A549 (cell line): ENCODE data around the gene SLC9A9. TPM values are rescaled to one million over a fixed set of nuclear protein-coding genes. Genes with fewer than 3 reads are reported as not detected.

Experiments
- ATAC-seq, 2 experiments: fragments of 200-7000 bp in 1 of 2; fragments of >200 bp in 1 of 2; cut with Nextera tagmentation in 1 of 2; cut with Tn5 transposase in 1 of 2; 3 replicates each; pipeline versions ENCODE4 v1.8.0 to v1.9.1; 2018 to 2020; ENCODE audit warnings: mild to moderate bottlenecking in 1 of 2, moderate library complexity in 1 of 2
- CTCF ChIA-PET: fragments of 300-600 bp; sonication (Branson Sonifier 250); formaldehyde crosslinking; extraction: SDS; loops from one replicate; lab custom pipeline; 2021; ENCODE audit warnings: antibody characterized with exemption, inconsistent platforms; lab: Yijun Ruan, JAX
- POLR2A ChIA-PET: fragments of 350-600 bp; formaldehyde crosslinking; extraction: SDS; loops from one replicate; lab custom pipeline; 2021; ENCODE audit warnings: antibody characterized with exemption, inconsistent platforms; lab: Yijun Ruan, JAX
- DNase-seq, 2 experiments: peaks; one replicate each; pipeline versions ENCODE4 v3.0.0 to v3.0.0-alpha.2; 2011 to 2016; ENCODE audit warnings: low read depth in 1 of 2, low spot score in 1 of 2
- FAIRE-seq: peaks from 2 replicates; lab custom pipeline; 2011; peaks lifted over from hg19 to GRCh38; lab: Jason Lieb, UNC
- H3K27ac ChIP-seq, 2 experiments: fragments of >200 bp; sonication (Bioruptor Twin); formaldehyde crosslinking; 3 replicates each; pipeline ENCODE4 v1.5.1; 2016 to 2017
- H3K4me1 ChIP-seq: fragments of >200 bp; sonication (Bioruptor Twin); formaldehyde crosslinking; 3 replicates; pipeline ENCODE4 v1.6.1; 2016
- H3K4me2 ChIP-seq: fragments of >200 bp; sonication (Bioruptor Twin); formaldehyde crosslinking; 3 replicates; pipeline ENCODE4 v1.6.1; 2016
- H3K4me3 ChIP-seq: fragments of >200 bp; sonication (Bioruptor Twin); formaldehyde crosslinking; 3 replicates; pipeline ENCODE4 v1.5.1; 2016
- H3K9me3 ChIP-seq: fragments of >200 bp; sonication (Bioruptor Twin); formaldehyde crosslinking; 3 replicates; pipeline ENCODE4 v1.6.1; 2016
- EHMT2 ChIP-seq: fragments of 200-600 bp; sonication (generic); IDR thresholded peaks from 2 replicates; pipeline ENCODE4 v1.6.1; 2016; ENCODE audit warnings: antibody characterized with exemption, low read depth, mild to moderate bottlenecking, moderate library complexity
- EP300 ChIP-seq, 2 experiments: fragments of >200 bp; sonication (Bioruptor Twin); formaldehyde crosslinking; IDR thresholded peaks; 2 replicates in 1 of 2; 3 replicates in 1 of 2; pipeline ENCODE4 v1.6.1; 2016 to 2017
- FOSL2 ChIP-seq, 2 experiments: fragments of 450-650 bp in 1 of 2; fragments of >200 bp in 1 of 2; sonication (Bioruptor Twin) in 1 of 2; formaldehyde crosslinking; IDR thresholded peaks; 2 replicates each; pipeline versions ENCODE4 v1.5.0 to v1.6.1; 2016 to 2020; ENCODE audit warnings: mild to moderate bottlenecking in 1 of 2, moderate library complexity in 1 of 2
- FOXS1 ChIP-seq: fragments of 250-450 bp; sonication (Bioruptor Pico); IDR thresholded peaks from 2 replicates; pipeline ENCODE4 v1.5.0; 2020; ENCODE audit warnings: mild to moderate bottlenecking, moderate library complexity
- GATA3 ChIP-seq: IDR thresholded peaks from 2 replicates; pipeline ENCODE4 v1.6.1; 2012; ENCODE audit warnings: borderline replicate concordance
- HEYL ChIP-seq: fragments of 250-450 bp; sonication (Bioruptor Pico); IDR thresholded peaks from 2 replicates; pipeline ENCODE4 v1.8.0; 2021; ENCODE audit warnings: mild to moderate bottlenecking, moderate library complexity
- JUN ChIP-seq, 2 experiments: fragments of >200 bp; sonication (Bioruptor Twin); formaldehyde crosslinking; IDR thresholded peaks; 2 replicates in 1 of 2; 3 replicates in 1 of 2; pipeline ENCODE4 v1.6.1; 2016 to 2017
- KDM1A ChIP-seq: fragments of 200-600 bp; sonication (generic); IDR thresholded peaks from 2 replicates; pipeline ENCODE4 v1.6.1; 2016; ENCODE audit warnings: low read depth, mild to moderate bottlenecking
- MAZ ChIP-seq: fragments of 150-350 bp; IDR thresholded peaks from 2 replicates; pipeline ENCODE4 v1.6.1; 2014; ENCODE audit warnings: antibody characterized with exemption, low read depth, low read length, borderline replicate concordance
- MYC ChIP-seq: IDR thresholded peaks from 2 replicates; pipeline ENCODE4 v1.6.1; 2012; ENCODE audit warnings: mild to moderate bottlenecking, inconsistent platforms, low read length, improper control_type of control experiment, borderline replicate concordance
- PHF8 ChIP-seq: fragments of 200-600 bp; sonication (generic); IDR thresholded peaks from 2 replicates; pipeline ENCODE4 v1.6.1; 2016; ENCODE audit warnings: low read depth, mild to moderate bottlenecking, antibody characterized with exemption, moderate library complexity, borderline replicate concordance
- POLR2AphosphoS2 ChIP-seq: conservative IDR thresholded peaks from 2 replicates; pipeline ENCODE4 v1.6.1; 2012; ENCODE audit warnings: low read length, improper control_type of control experiment, inconsistent platforms
- RCOR1 ChIP-seq: fragments of 150-350 bp; IDR thresholded peaks from 2 replicates; pipeline ENCODE4 v1.6.1; 2014; ENCODE audit warnings: antibody characterized with exemption, low read length, low read depth
- RFX5 ChIP-seq: fragments of 450-650 bp; IDR thresholded peaks from 2 replicates; pipeline ENCODE4 v1.7.1; 2014; ENCODE audit warnings: antibody characterized with exemption, mild to moderate bottlenecking, moderate library complexity
- SMC3 ChIP-seq: fragments of >200 bp; sonication (Bioruptor Twin); formaldehyde crosslinking; IDR thresholded peaks from 3 replicates; pipeline ENCODE4 v1.6.1; 2018; ENCODE audit warnings: inconsistent platforms
- ZNF302 ChIP-seq: fragments of 250-450 bp; sonication (Bioruptor Pico); IDR thresholded peaks from 2 replicates; pipeline ENCODE4 v1.9.0; 2021; ENCODE audit warnings: inconsistent platforms, mild to moderate bottlenecking, moderate library complexity
- ZSCAN20 ChIP-seq: fragments of 250-450 bp; sonication (Bioruptor Pico); IDR thresholded peaks from 2 replicates; pipeline ENCODE4 v1.8.0; 2022; ENCODE audit warnings: mild to moderate bottlenecking, moderate library complexity
- WGBS: methylation state at CpG from one replicate; pipeline ENCODE4 v1.1.6; 2017; ENCODE audit errors: missing lambda C conversion rate; 5-methylcytosine and 5-hydroxymethylcytosine counted together
- polyA plus RNA-seq, 4 experiments: library from polyadenylated mRNA; depleted of rRNA in 3 of 4; stranded (reverse); fragments of >200 nt; fragmentation: RNase III in 1 of 4; extraction: RNeasy Plus Mini Kit Qiagen cat#74134 plus additional on column Dnase treatment in 1 of 4; gene quantifications; 2 replicates in 3 of 4; 3 replicates in 1 of 4; pipeline ENCODE4 v1.2.3, GENCODE V29; 2011 to 2017
- TF ChIP-seq, protein P1 (sequence below): fragments of 200-600 bp; sonication (generic); IDR thresholded peaks from 2 replicates; pipeline ENCODE4 v1.6.1; 2016; ENCODE audit warnings: antibody characterized with exemption, mild to moderate bottlenecking, moderate library complexity
- TF ChIP-seq, protein P2 (sequence below): IDR thresholded peaks from 2 replicates; pipeline ENCODE4 v1.6.1; 2012; ENCODE audit warnings: low read depth, borderline replicate concordance
- TF ChIP-seq, protein P3 (sequence below): fragments of 450-650 bp; IDR thresholded peaks from 2 replicates; pipeline ENCODE4 v1.6.1; 2014; ENCODE audit warnings: antibody characterized with exemption
- TF ChIP-seq, protein P4 (sequence below): fragments of >200 bp; sonication (Bioruptor Twin); formaldehyde crosslinking; IDR thresholded peaks from 3 replicates; pipeline ENCODE4 v1.5.1; 2016

The SLC9A9 gene
- polyA plus RNA-seq, 2 of the 4 experiments (the other 2 are of a cell fraction): 0.10 to 0.32 TPM

DNA sequence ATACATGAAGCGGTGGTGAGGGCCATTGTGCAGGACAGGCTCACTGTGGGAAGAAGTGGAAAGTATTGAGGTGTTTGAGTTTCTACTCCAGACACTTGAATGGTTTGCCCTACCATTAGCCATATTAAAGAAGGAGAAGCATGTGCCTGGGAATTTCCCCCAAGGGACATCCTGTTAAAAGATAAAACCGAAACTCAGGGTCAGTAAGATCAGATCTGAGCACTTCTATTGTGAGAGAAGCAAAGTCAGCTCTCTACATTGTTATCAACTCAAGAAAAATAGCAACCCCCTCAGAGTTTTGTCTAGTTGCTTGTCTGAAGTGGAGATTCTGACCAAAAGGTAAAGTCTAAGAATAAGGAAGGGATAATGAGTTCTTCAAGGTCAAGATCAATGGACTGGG, 458.9 kb downstream of the SLC9A9 start (continued):
- TF ChIP-seq, protein P1, sequence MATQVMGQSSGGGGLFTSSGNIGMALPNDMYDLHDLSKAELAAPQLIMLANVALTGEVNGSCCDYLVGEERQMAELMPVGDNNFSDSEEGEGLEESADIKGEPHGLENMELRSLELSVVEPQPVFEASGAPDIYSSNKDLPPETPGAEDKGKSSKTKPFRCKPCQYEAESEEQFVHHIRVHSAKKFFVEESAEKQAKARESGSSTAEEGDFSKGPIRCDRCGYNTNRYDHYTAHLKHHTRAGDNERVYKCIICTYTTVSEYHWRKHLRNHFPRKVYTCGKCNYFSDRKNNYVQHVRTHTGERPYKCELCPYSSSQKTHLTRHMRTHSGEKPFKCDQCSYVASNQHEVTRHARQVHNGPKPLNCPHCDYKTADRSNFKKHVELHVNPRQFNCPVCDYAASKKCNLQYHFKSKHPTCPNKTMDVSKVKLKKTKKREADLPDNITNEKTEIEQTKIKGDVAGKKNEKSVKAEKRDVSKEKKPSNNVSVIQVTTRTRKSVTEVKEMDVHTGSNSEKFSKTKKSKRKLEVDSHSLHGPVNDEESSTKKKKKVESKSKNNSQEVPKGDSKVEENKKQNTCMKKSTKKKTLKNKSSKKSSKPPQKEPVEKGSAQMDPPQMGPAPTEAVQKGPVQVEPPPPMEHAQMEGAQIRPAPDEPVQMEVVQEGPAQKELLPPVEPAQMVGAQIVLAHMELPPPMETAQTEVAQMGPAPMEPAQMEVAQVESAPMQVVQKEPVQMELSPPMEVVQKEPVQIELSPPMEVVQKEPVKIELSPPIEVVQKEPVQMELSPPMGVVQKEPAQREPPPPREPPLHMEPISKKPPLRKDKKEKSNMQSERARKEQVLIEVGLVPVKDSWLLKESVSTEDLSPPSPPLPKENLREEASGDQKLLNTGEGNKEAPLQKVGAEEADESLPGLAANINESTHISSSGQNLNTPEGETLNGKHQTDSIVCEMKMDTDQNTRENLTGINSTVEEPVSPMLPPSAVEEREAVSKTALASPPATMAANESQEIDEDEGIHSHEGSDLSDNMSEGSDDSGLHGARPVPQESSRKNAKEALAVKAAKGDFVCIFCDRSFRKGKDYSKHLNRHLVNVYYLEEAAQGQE: no peak
- TF ChIP-seq ZNF302 (CRISPR knock-in tag) (no peak), ZSCAN20 (CRISPR knock-in tag) (no peak), SMC3 (no peak), FOSL2 (IDR thresholded peaks at IDR 0.05) (no peak), FOSL2 (CRISPR knock-in tag; IDR thresholded peaks at IDR 0.05) (no peak)
- TF ChIP-seq, protein P2, sequence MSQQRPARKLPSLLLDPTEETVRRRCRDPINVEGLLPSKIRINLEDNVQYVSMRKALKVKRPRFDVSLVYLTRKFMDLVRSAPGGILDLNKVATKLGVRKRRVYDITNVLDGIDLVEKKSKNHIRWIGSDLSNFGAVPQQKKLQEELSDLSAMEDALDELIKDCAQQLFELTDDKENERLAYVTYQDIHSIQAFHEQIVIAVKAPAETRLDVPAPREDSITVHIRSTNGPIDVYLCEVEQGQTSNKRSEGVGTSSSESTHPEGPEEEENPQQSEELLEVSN: no peak
- TF ChIP-seq, all 56 proteins: peak for 0

DNA sequence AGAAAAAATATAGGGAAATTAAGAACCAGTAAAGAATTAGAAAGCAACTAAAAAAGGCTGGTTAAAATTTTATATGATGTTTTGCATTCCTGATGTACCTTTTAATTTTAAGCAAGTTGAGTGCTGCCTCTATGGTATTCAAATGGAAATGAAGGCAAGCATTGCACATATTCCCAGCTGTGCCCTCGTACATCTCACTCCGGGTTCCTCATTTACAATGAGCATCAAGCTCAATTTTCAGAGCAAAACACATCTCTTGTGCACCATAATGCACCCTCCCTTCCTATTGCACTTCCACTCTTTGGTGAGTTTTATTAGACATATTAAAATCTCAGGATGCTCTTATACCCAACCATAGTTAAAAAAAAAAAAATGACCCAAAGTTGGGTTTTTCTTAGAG, 460.8 kb downstream of the SLC9A9 start:
- WGBS: 0% methylated on average over 2 of the region's 2 CpGs
- CTCF ChIA-PET: no interaction called here
- no peak for FAIRE-seq

DNA sequence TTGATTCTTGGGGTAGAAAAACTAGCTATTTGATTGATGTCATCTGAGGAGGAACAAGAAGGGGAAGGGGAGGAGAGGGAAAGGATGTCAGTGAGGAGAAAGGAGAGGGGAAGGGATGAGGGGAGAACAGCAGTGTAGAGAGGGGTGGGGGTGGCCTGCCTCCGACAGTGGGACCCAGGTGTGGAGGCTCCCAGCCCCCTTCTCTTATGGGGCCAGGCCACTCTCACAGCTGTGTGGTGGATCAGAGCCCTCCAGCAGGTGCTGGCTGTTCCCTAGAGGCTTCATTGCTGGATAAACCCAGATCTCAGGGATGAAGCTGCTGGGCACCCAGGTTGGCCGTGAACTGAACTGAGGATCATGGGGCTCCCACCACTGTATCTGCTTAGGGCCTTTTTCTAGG, 464.2 kb downstream of the SLC9A9 start:
- no peak overlapping the region for H3K4me3 ChIP-seq
- H3K4me2 ChIP-seq: no peak overlapping the region
- FAIRE-seq: no peak
- H3K9me3 ChIP-seq: no peaks in the 10 kb centered on the region
- no peak for ATAC-seq
- no peak for DNase-seq
- no peaks in the 10 kb centered on the region for H3K4me1 ChIP-seq
- TF ChIP-seq EP300 (IDR thresholded peaks at IDR 0.05) (no peak), RCOR1 (no peak), HEYL (no peak), FOXS1 (CRISPR knock-in tag) (no peak), PHF8 (no peak), MYC (no peak), EHMT2 (no peak)
- TF ChIP-seq, protein P2: no peak
- ChIA-PET POLR2A (no interaction called here), CTCF (interaction anchor here (0.7 kb wide), 1 partner anchor 276 kb away, joined by 3 read pairs; no protein-coding TSS in a partner anchor)
- no peak overlapping the region for H3K27ac ChIP-seq
- 14% methylated on average over 2 of the region's 2 CpGs for WGBS

More for the DNA sequence above, 460.8 kb downstream of the SLC9A9 start:
- Histone ChIP-seq H3K9me3 (no peaks in the 10 kb centered on the region), H3K4me2 (no peak overlapping the region), H3K4me3 (no peak overlapping the region), H3K4me1 (no peaks in the 10 kb centered on the region), H3K27ac (no peak overlapping the region)
- DNase-seq (no peak), ATAC-seq (no peak)
- POLR2A ChIA-PET: no interaction called here
- no peak for TF ChIP-seq GATA3

DNA sequence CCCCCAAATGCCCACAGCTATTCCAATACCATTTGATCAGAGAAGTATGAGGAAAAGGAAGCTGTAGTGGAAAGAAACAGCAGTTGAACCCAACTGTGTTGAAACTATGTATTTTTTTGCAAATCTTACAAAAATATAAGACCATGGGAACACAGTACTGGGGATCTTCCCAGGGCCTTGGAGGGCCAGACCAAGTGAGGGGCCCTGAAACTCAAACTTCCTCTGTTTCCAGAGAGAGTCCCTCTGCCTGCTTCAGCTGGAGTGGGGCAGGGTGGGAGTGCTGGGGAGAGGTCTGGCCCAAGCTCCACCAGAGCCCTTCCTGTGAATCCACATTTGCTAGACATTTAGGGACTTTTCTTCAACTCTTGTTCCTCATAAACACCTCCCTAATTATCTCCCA, 464.8 kb downstream of the SLC9A9 start:
- no peaks in the 10 kb centered on the region for H3K9me3 ChIP-seq
- CTCF ChIA-PET: interaction anchor here (0.7 kb wide), 1 partner anchor 275 kb away, joined by 3 read pairs; no protein-coding TSS in a partner anchor
- H3K4me2 ChIP-seq: no peak overlapping the region
- ATAC-seq: no peak
- no peak for FAIRE-seq
- H3K27ac ChIP-seq: no peak overlapping the region
- no peak overlapping the region for H3K4me3 ChIP-seq
- no peak for DNase-seq
- POLR2A ChIA-PET: no interaction called here
- no peaks in the 10 kb centered on the region for H3K4me1 ChIP-seq
- no peak for TF ChIP-seq RFX5
- no peak for TF ChIP-seq MAZ
- TF ChIP-seq, protein P3, sequence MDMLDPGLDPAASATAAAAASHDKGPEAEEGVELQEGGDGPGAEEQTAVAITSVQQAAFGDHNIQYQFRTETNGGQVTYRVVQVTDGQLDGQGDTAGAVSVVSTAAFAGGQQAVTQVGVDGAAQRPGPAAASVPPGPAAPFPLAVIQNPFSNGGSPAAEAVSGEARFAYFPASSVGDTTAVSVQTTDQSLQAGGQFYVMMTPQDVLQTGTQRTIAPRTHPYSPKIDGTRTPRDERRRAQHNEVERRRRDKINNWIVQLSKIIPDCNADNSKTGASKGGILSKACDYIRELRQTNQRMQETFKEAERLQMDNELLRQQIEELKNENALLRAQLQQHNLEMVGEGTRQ: no peak
- TF ChIP-seq KDM1A: no peak
- no peak for TF ChIP-seq GATA3
- TF ChIP-seq, protein P2: no peak
- TF ChIP-seq, protein P4, sequence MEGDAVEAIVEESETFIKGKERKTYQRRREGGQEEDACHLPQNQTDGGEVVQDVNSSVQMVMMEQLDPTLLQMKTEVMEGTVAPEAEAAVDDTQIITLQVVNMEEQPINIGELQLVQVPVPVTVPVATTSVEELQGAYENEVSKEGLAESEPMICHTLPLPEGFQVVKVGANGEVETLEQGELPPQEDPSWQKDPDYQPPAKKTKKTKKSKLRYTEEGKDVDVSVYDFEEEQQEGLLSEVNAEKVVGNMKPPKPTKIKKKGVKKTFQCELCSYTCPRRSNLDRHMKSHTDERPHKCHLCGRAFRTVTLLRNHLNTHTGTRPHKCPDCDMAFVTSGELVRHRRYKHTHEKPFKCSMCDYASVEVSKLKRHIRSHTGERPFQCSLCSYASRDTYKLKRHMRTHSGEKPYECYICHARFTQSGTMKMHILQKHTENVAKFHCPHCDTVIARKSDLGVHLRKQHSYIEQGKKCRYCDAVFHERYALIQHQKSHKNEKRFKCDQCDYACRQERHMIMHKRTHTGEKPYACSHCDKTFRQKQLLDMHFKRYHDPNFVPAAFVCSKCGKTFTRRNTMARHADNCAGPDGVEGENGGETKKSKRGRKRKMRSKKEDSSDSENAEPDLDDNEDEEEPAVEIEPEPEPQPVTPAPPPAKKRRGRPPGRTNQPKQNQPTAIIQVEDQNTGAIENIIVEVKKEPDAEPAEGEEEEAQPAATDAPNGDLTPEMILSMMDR: no peak
- no peak for TF ChIP-seq JUN (IDR thresholded peaks at IDR 0.05)
- no peak for TF ChIP-seq POLR2AphosphoS2
- TF ChIP-seq RCOR1: no peak
